GM18499 (cell line): ENCODE data around the gene ANKRD53.

Experiments
- ATAC-seq: cut with Tn5 transposase; IDR thresholded peaks from one replicate; pipeline ENCODE4 v1.9.1; 2021; ENCODE audit warnings: moderate number of reproducible peaks; ENCODE audit not compliant: insufficient read depth, unreplicated experiment

Gene ANKRD53, protein sequence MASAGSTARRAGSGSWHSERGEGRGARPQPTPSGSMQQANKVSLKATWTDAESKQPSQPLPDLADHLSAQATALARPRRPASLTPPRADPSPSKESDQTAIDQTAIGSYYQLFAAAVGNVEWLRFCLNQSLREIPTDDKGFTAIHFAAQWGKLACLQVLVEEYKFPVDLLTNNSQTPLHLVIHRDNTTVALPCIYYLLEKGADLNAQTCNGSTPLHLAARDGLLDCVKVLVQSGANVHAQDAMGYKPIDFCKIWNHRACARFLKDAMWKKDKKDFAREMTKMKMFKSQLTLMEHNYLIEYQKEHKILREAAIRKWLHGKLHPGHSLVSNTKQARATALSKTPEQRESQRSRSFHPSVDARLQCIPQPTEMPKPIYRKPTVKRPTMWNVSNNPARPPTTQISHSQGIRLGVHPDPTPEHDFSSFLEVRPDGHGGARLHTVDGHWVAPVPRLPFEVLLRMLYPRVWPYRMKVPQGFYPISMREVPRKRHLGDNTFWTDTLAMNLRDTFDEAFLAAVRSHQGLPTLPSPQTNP

DNA sequence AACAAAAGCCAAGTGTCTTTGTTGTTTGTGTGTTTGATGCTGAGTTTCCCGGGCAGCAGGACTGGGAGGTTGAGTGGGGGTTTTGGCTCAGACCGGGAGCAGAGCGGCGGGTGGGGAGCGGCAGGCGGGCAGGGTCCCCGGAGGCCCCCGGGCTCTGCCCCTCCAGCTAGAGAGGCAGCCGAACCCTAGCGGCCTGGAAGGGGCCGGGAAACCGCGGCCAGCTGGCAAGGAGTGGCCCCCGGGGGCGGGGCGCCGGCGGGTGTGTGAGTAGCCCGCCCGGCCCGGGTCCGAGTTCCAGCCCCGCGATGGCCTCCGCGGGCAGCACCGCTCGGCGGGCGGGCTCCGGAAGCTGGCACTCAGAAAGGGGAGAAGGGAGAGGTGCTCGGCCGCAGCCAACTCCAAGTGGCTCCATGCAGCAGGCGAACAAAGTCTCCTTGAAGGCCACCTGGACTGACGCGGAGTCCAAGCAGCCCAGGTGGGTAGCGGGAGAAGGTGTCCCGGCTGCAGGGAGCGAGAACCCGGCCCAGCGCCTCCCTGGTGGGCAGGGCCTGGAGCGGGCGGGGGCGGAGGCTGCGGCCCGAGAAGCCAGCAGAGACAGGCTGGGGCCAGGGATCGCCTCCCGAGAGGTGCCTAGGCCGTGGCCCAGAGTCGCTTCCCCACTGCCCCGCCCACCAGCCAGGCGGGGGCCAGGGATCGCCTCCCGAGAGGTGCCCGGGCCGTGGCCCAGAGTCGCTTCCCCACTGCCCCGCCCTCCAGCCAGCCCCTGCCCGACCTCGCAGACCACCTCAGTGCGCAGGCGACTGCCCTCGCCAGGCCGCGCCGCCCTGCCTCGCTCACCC, at the start of gene ANKRD53:
ANKRD53 (plus strand) TSS at position 290 of the 839 bp plus-strand sequence; CDS start at position 306, 16 bp downstream.
- no peak for ATAC-seq

DNA sequence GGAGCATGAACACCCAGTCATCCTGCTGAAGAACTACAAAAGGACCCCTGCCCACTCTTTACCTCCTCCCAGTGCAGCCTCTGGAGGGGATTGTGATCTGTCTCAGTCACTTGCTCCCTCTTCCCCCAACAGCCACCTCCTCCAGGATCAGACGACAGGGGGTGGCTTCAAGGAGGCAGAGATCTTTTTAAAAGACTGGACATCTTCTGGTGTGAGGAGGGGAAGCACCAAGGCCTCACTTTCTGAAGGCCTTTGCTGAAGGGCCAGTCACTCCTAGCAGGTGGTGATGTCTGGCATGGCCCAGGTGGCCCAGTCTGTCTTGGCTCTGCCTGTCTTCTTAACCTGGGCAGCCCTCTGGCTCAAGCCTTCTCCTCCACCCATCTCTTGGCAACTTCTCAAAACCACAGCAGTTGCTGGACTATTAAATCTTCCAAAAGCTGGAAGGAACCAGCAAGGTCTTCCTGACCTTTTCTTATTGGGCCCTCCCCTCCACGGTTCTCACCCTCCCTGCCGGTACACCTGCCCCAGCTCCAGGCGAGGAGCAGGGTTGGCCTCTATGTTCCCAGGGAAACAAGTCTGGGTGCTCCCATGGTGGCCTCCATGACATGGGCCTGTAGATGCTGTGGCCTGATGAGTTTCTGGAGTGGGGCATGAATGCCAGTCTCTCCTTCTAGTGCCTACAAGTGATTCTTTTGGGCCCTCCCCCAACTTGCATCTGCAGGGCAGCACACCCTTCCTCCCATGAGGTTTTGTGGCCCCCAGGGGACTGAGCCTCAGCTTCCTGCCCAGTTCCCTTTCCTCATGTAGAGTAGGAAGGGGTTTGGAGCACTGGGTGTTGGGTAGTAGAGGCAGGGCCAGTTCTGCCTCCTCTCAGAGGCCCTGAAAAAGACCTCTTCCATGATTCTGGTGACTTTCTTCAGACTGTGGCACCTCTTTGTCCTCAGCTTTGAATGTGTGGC, 47.8 kb upstream of the ANKRD53 start:
- no peak for ATAC-seq

DNA sequence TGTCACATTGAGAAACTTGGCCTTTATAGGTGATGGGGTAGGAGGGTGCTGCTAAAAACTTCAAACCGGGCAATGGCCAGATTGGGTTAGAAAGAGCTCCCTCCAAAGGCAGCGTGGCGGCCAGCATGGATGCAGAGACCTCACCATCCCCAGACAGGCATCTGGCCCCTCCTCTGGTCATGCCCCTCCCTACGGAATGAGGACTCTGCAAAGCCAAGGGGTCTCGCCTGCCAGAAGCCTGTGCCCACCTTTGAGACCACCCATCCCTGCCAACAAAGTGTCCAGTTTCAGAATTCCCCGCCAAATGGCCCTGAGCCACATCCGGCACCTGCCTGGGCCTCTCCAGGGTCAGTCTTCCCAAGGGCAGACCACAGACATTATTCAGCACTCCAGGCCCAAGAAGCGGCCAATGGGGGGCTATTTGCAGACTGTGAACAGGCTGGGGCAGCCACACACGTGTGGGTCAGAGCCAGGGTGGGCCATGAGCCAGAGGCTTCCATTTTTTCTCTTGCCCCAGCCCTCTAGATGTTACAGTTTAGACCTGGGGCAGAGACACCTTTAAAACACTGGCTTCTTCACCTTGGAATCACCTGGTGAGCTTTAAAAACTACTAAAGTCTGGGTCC, 46.9 kb upstream of the ANKRD53 start:
- no peak for ATAC-seq

DNA sequence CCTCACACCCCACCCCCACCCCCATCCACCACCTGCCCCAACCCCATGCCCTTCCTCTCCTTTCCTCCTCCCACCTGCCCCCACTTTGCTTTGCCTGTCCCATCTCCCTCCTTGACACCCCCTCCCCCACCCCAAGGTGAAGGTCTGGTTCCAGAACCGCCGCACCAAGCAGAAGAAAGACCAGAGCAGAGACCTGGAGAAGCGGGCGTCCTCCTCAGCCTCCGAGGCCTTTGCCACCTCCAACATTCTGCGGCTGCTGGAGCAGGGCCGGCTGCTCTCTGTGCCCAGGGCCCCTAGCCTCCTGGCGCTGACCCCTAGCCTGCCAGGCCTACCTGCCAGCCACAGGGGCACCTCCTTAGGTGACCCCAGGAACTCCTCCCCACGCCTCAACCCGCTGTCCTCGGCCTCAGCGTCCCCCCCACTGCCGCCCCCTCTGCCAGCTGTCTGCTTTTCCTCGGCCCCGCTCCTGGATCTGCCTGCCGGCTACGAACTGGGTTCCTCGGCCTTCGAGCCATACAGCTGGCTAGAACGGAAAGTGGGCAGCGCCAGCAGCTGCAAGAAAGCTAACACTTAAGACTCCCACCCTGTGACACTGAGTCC, 45.7 kb upstream of the ANKRD53 start:
- ATAC-seq, result no peak

DNA sequence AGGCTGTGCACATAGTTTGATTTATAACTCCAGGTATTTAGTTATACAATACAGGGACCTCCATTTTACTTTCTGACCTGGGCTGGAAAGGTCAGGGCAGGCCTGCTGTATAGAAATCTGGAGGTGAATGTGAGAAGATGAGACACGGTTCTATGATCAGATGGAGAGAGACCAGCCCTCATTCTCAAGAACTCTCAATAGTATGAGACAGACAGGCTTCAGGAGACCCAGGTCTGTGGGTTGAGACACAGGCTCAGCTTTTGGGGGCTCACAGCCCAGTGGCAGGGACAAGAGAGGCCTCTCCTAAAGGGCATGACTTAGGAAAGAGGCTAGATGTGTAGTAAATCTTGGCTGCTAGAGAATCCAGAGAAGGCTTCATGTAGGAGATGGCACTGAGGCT, 43.4 kb upstream of the ANKRD53 start:
- ATAC-seq, result no peak

DNA sequence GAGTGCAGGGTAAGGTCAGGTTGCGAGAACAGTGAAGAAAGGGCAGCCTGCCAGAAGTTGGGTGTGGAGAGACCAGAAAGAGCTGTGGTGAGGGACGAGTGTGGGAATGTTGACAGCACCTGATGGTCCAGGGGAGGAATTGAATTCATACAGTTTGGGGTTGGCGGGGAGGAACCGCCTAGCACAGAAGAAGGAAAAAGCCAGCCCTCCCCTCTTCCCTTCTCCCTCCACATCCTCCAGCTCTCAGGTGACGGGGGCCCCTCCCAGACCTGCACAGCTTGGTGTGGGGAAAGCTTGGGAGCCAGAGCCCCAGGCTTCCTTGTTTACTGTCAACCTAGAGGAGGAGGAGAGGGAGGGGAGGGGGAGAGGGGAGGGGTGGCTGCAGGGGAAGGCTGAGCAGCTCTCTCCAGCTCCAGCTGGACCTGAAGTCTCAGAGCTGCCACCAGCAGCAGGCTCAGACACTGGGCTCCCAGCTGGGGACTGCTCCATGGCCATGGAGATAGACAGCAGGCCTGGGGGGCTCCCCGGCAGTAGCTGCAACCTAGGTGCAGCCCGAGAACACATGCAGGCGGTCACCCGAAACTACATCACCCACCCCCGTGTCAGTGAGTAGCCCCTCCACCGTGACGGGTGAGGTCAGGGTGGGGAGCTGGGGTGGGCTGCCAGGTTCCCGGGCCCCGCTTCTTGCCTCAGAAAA, 42.8 kb upstream of the ANKRD53 start, which contains the start of gene ATP6V1B1:
ATP6V1B1 (plus strand) TSS at position 433 of the 697 bp plus-strand sequence; CDS start at position 488, 55 bp downstream.
- no peak for ATAC-seq

DNA sequence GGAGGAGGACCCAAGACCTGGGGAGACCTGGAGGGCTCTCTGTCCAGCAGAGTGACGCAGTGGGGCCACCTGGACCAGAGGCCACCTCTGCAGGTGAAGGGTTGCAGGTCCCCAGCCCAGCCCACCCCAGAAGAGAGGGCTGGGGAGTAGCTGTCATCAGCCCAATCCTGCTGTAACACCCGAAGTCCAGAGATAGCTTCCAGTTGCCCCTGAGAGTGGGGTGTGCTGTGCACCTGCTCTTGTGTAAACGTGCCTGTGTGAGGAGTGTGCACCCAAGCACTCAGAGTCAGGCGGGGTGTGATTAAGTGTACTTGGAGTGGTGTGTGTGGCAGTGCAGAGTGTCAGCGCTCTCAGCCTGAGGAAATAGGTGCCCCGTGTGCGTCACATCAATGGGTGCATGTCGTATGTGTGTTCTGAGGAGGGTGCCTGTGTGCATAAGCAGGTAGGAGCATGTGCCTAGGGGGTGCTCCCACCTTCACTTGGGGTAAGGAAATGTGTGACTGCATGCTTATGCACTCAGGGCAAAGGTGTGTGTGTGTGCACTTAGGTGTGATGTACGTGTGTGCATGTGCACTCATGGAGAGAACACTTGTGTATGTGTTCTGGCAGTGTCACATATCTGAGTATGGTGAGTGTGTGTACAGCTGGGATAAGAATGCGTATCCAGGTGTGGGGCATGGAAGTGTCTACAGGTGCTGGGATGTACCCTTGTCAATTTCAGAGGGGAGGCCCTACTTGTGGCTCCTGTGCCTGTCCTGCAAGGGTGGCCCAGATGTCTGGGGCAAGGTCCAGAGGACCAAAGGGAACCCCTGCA, 42.1 kb upstream of the ANKRD53 start:
- no peak for ATAC-seq

DNA sequence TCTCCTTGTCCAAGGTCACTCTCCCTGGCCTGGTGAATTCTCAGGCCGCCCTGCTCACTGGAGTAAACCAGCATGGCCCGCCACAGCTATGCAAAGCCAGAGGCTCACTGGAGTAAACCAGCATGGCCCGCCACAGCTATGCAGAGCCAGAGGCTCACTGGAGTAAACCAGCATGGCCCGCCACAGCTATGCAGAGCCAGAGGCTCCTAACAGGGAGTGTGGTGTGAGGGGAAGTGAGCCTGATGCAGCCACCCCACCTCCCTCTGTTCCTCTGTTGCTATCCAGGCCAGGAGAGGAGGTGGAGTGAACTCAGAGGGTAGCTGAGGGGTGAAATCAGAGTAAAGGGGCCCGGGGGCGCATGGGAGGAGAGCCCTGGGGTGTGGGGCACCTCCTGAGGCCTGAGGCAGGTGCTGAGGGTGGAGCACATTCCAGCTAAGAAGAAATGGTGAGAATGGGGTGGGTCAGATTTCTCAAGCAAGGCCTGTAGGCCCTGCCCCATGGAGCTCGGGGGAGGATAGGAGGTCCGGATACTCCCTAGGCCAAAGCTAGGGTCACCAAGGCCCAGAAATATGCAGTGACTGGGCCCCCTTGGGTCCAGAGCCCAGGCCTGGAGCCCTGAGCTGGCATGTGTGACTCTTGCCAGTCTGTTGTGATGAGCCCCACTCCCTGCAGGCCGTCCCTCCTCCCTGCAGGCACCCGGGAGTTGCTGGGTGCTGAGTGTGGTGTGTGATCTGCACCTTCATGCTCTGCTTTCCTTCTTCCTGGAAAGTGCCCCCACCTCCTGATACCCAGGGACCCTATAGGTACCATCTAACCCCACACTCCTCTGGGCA, 41.2 kb upstream of the ANKRD53 start:
- no peak for ATAC-seq

DNA sequence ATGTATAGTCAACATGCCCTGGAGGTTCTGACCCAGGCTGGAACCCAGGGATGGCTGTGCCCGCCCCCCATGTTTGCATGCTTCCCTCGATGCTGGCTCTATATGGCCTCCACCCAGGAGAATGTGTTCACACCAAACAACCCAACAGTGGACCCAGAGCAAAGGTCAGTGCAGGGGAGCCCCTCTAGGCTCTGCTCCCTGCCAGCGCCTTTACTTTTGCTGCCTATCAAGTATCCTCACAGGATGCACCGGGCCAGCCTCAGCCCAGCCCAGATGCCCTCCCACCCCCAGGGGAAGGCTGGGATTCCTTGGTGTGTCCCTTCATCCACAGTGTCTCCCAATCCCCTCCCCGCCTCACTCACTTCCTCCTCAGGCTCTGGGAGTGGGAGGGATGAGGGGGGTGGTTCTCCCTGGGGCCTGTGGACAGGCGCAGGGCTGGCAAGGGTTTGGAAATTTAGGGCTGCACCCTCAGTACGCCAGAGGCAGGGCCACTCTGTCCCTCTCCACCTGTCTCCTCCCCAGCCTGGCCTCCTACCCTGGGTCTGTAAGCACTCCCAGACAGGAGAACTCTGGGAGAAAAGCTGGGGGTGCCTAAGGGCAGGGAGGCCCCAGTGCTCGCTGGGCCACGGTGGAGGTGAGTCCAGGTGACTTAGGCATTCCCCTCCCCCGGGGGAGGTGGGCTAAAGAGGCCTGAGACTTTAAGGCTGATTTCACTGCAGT, 40.4 kb upstream of the ANKRD53 start:
- no peak for ATAC-seq

DNA sequence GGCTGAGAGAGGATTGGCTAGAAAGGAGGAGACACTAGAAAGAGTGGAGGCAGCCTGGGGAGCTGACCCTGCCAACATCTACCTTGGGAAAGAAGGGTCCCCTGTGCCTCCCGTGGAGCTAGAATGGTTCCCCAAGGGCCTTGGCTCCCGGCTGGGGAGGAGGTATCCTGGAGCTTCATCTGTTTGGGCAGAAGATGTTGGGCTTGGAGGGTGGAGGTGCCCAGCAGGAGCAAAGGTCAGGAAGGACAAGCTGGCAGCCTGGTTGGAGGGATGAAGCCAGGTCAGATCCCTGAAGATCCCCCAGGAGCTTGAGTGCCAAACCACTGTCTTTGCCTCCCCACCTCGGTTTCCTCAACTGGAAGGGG, 39.9 kb upstream of the ANKRD53 start:
- no peak for ATAC-seq

DNA sequence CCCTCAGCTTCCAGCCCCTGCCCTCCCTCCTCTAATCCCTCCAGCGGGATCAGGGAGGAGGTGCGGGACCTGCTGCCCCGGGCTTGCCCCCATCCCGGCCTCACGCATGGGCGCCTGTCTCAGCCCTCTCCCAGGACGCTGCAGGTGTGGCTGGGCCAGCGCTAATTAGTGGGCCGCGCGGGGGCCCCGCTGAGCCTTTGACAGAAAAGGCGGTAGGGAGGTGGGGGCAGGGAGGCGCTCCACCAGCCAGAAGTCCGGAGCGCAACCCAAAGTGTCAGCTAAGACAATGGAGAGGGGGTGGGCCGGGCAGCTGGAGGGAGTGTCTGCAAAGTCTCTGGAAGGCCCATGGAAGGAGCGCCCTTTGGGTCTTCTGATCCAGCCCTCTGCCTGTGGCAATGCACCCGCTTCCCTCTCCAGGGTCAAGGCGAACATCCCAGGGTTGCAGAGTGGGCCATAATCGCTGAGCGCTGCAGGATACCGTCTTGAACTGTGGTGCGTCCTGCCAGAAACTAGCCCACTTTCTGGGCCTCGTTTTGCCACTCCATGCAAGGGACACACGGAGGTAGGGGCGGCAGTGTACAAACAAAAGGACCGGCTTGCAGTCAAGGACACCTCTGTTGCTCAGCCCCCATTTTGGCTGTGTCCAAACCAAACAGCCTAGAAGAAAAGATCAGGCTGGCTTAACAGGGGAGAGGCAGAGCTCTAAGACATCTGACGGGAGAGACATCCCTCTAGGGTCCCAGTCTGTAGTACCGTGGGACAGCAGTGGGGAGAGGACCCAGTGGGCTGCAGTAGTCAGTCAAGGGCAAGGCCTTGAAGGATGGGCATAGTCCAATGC, 39.2 kb upstream of the ANKRD53 start:
- no peak for ATAC-seq

DNA sequence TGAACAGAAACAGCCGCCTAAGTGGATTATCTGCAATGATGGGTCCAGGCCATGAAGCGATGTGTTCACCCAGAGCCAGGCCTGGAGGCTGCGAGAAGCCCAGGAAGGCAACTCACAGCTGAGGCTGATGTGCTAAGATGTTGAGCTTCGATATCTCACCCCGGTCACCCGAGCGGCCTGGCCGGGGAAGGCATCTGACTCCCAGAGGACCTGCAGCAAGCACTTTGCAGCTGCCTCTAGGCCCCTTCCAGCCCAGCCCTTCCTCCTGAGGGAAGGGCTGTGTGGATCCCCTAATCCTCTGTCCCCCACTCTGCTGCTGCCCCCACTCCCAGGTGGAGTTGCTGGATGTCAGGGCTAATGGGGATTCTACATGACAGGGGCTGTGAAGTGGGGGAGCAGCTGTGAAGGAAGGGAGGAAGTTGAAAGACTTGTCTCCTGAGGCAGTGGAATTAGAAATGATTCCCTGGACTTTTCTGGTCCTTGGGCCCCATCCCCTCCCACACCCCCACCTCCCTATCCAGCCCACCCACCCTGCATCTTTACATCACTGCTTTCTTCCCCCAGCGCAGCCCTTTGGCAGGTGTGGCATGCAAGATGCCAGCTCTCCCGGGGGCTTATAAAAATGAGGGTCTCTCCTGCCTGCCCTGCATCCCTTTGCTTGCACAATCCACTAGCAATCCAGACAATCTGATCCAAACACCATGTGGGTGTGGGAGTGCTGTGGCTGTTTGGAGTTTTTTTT, 38.4 kb upstream of the ANKRD53 start:
- ATAC-seq, result no peak

DNA sequence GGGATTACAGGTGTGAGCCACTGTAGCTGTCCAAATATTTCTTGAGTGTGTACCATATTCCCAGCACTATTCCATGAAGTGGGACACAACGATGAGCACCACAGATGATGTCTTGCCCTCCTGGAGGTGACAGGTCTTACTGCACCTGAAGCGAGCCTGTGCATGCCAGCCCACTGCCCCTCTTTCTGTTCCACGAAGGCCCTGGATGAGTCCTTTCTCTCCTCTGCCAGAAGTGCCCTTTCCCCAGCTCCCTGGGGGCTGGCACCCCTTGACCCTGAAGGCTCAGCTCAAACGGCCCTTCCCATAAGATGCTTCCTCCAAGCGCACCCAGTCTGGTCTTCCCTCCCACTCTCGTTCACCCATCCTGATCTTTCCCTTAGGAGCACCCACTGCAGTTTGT, 37.2 kb upstream of the ANKRD53 start:
- ATAC-seq, result no peak

DNA sequence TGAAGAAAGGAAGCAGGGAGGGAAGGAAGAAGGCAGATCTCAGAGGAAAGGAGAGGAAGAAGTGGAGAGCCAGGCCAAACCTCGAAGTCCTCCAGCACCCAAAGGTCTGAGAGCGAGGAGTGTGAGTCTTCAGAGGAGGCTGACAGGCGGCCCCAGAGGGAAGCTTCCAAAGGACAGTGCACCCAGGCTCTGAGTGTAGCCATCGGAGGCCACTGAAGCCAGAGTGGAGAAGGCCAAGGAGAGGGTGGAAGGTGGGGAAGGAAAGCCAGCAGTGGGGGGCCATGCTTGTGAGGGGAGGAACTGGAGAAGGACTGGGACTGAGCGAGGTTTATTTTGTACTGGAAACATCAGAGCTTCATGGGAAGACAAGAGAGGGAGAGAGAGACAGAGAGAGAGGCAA, 36.7 kb upstream of the ANKRD53 start:
- no peak for ATAC-seq
